Loucy (cell line): ENCODE measurements around the gene FPGS.

Experiments used
- H2AFZ ChIP-seq: fragments of 200-600 bp; sonication (generic); 2 replicates; pipeline ENCODE4 v1.6.0; 2016; ENCODE audit warnings: antibody characterized with exemption, mild to moderate bottlenecking, low read length, moderate library complexity
- H3F3A ChIP-seq: fragments of 200-600 bp; 2 replicates; pipeline ENCODE4 v1.6.0; 2016; ENCODE audit warnings: antibody characterized with exemption, low read depth, mild to moderate bottlenecking
- H3K27me3 ChIP-seq: fragments of 200-600 bp; sonication (generic); 2 replicates; pipeline ENCODE4 v1.6.1; 2014; ENCODE audit warnings: low read length, mild to moderate bottlenecking; ENCODE audit not compliant: insufficient read depth, poor library complexity, severe bottlenecking
- H3K36me3 ChIP-seq: fragments of 200-600 bp; sonication (generic); 2 replicates; pipeline ENCODE4 v1.6.1; 2016; ENCODE audit warnings: low read length; ENCODE audit not compliant: insufficient read depth
- H3K4me1 ChIP-seq: fragments of 200-600 bp; sonication (generic); 2 replicates; pipeline ENCODE4 v1.5.1; 2014; ENCODE audit warnings: low read length, mild to moderate bottlenecking; ENCODE audit not compliant: insufficient read depth, poor library complexity, severe bottlenecking
- H3K4me2 ChIP-seq: fragments of 200-600 bp; sonication (generic); 2 replicates; pipeline ENCODE4 v1.6.0; 2014; ENCODE audit warnings: antibody characterized with exemption, low read length, low read depth, mild to moderate bottlenecking; ENCODE audit not compliant: poor library complexity, severe bottlenecking
- H3K4me3 ChIP-seq: fragments of 200-600 bp; sonication (generic); 2 replicates; pipeline ENCODE4 v1.5.1; 2014; ENCODE audit warnings: low read length, mild to moderate bottlenecking, mixed read lengths; ENCODE audit not compliant: poor library complexity, severe bottlenecking
- H3K79me2 ChIP-seq: fragments of 200-600 bp; sonication (generic); 2 replicates; pipeline ENCODE4 v1.6.1; 2014; ENCODE audit warnings: low read length; ENCODE audit not compliant: insufficient read depth
- H3K9ac ChIP-seq: fragments of 200-600 bp; sonication (generic); 2 replicates; pipeline ENCODE4 v1.6.0; 2014; ENCODE audit warnings: mild to moderate bottlenecking, low read depth, low read length, moderate library complexity; ENCODE audit not compliant: poor library complexity, severe bottlenecking
- H3K9me2 ChIP-seq: fragments of 200-600 bp; sonication (generic); replicated peaks from 2 replicates; pipeline ENCODE4 v1.6.1; 2016; ENCODE audit warnings: low read depth, low read length, mixed read lengths
- H3K9me3 ChIP-seq: fragments of 200-600 bp; sonication (generic); 2 replicates; pipeline ENCODE4 v1.6.1; 2014; ENCODE audit warnings: mild to moderate bottlenecking, antibody characterized with exemption, low read length, low read depth; ENCODE audit not compliant: insufficient read depth
- H4K20me1 ChIP-seq: fragments of 200-600 bp; sonication (generic); 2 replicates; pipeline ENCODE4 v1.6.0; 2014; ENCODE audit warnings: antibody characterized with exemption, low read length, mild to moderate bottlenecking; ENCODE audit not compliant: insufficient read depth, poor library complexity, severe bottlenecking
- EZH2phosphoT487 ChIP-seq: fragments of 200-600 bp; IDR thresholded peaks from 2 replicates; pipeline ENCODE4 v1.6.1; 2018; ENCODE audit warnings: antibody characterized with exemption, mild to moderate bottlenecking, moderate library complexity, borderline replicate concordance
- TF ChIP-seq, protein P1 (sequence below): fragments of 200-600 bp; sonication (generic); conservative IDR thresholded peaks from 2 replicates; pipeline ENCODE4 v1.5.1; 2014; ENCODE audit warnings: mild to moderate bottlenecking, antibody characterized with exemption, low read length

FPGS gene

DNA sequence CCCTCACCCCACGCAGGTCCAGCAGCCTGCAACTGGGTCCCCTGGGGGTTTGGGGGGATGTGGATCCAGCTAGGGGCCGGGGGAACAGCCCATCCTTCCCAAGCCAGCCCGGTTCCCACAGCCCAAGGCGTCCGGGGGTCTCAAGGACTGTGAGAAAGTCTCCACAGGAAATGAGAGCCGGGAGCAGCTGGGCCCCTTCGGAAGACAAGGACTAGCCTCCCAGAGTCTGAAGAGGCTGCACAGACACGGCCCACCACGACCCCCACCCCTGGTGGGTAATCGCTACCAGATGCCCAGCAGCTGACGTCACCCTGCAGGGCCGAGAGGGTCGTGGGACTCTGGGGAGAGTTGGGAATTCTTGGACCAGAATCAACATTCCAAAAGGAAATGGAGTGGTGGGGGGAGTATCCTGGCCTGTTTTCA lies 34.8 kb upstream of the FPGS start:
- Histone ChIP-seq H2AFZ (no peak overlapping the region), H3K9me2 (no peaks in the 10 kb centered on the region), H3K79me2 (peaks cover 87% of the 10 kb centered on the region), H3K9me3 (no peaks in the 10 kb centered on the region), H3K9ac (peak overlapping the region; percentile 52), H3F3A (peaks cover 6% of the 10 kb centered on the region), H3K4me1 (peaks cover 43% of the 10 kb centered on the region), H3K4me3 (peak overlapping the region; percentile 36), H3K4me2 (peak overlapping the region; percentile 57), H3K27me3 (no peaks in the 10 kb centered on the region), H4K20me1 (peaks cover 57% of the 10 kb centered on the region), H3K36me3 (peaks cover 31% of the 10 kb centered on the region; the same call in 1 of the 2 replicates)
- TF ChIP-seq, protein P1, sequence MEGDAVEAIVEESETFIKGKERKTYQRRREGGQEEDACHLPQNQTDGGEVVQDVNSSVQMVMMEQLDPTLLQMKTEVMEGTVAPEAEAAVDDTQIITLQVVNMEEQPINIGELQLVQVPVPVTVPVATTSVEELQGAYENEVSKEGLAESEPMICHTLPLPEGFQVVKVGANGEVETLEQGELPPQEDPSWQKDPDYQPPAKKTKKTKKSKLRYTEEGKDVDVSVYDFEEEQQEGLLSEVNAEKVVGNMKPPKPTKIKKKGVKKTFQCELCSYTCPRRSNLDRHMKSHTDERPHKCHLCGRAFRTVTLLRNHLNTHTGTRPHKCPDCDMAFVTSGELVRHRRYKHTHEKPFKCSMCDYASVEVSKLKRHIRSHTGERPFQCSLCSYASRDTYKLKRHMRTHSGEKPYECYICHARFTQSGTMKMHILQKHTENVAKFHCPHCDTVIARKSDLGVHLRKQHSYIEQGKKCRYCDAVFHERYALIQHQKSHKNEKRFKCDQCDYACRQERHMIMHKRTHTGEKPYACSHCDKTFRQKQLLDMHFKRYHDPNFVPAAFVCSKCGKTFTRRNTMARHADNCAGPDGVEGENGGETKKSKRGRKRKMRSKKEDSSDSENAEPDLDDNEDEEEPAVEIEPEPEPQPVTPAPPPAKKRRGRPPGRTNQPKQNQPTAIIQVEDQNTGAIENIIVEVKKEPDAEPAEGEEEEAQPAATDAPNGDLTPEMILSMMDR: no peak
- no peak for TF ChIP-seq EZH2phosphoT487

DNA sequence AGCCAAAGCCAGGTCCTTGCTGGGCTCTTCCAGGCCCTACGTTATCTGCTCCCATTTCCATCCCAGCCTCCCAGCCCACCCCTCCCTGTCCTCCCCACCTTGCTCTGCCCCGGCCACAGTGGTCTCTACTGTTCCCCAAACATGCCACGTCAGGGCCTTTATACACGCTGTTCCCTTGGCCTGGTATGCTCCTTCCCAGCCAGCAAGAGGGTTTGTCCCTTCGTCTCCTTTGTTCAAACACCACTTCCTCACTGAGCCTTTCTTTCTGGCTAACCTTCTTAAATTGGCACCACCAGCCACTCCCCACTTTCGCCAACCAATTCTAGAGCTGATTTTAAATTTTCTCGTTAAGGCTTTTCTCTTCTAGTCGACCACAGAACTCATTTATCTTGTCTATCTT lies 34.0 kb upstream of the FPGS start:
- H3K79me2 ChIP-seq: peaks cover 87% of the 10 kb centered on the region
- H2AFZ ChIP-seq: no peak overlapping the region
- H3K36me3 ChIP-seq: peaks cover 37% of the 10 kb centered on the region; the same call in 1 of the 2 replicates
- H4K20me1 ChIP-seq: peaks cover 54% of the 10 kb centered on the region
- peak overlapping the region; percentile 57 for H3K4me2 ChIP-seq
- no peaks in the 10 kb centered on the region for H3K27me3 ChIP-seq
- peaks cover 51% of the 10 kb centered on the region for H3K4me1 ChIP-seq
- H3K9me3 ChIP-seq: no peaks in the 10 kb centered on the region
- peaks cover 6% of the 10 kb centered on the region for H3F3A ChIP-seq
- no peak overlapping the region for H3K4me3 ChIP-seq
- peak overlapping the region; percentile 52 for H3K9ac ChIP-seq
- no peak for TF ChIP-seq EZH2phosphoT487
- H3K9me2 ChIP-seq: no peaks in the 10 kb centered on the region

DNA sequence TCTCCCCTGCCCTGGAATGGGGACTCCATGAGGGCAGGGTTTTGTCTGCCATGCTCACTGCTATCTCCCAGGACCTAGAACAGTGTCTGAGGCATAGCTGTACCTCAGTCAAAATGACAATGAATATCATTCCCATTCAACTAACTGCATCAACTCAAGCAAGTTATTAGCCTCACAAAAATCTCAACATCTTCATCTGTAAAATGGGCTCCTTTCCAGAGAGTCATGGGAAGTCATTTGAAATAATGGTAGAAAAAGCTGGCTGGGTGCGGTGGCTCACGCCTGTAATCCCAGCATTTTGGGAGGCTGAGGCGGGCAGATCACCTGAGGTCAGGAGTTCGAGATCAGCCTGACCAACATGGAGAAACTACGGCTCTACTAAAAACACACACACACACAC lies 33.6 kb upstream of the FPGS start:
- H3K4me3 ChIP-seq: no peak overlapping the region
- H3K9ac ChIP-seq: peak overlapping the region; percentile 52

More for the DNA sequence above, 33.6 kb upstream of the FPGS start:
- Histone ChIP-seq H3K4me2 (peak overlapping the region; percentile 57), H3K27me3 (no peaks in the 10 kb centered on the region), H3K9me2 (no peaks in the 10 kb centered on the region), H4K20me1 (peaks cover 54% of the 10 kb centered on the region), H2AFZ (no peak overlapping the region), H3K4me1 (peaks cover 55% of the 10 kb centered on the region), H3K9me3 (no peaks in the 10 kb centered on the region), H3K79me2 (peaks cover 87% of the 10 kb centered on the region), H3F3A (peaks cover 6% of the 10 kb centered on the region), H3K36me3 (peaks cover 42% of the 10 kb centered on the region; the same call in 1 of the 2 replicates)
- TF ChIP-seq, protein P1: no peak
- TF ChIP-seq EZH2phosphoT487: no peak
